ENCODE results near the gene ACAD11.
"Not testable (repeated sequence)": the region's sequence is repeated elsewhere in the genome, so short reads cannot be mapped to it uniquely, and the experiment has no call there.

The ACAD11 gene

GRCh38 chr3:132652640-132653270 lies 6.9 kb downstream of the ACAD11 start:
- DNase-seq (ENCODE audit: low read depth in 2 of 2): no peak

GRCh38 chr3:132650153-132650552 lies 9.5 kb downstream of the ACAD11 start:
- DNase-seq (ENCODE audit: low read depth in 2 of 2): no peak

- no peak for DNase-seq (ENCODE audit: low read depth in 2 of 2)
Observed at GRCh38 chr3:132645058-132645457, 14.6 kb downstream of the ACAD11 start.

GRCh38 chr3:132643366-132643765 lies 16.2 kb downstream of the ACAD11 start:
- no peak for DNase-seq (ENCODE audit: low read depth in 2 of 2)

GRCh38 chr3:132642539-132642847 lies 17.1 kb downstream of the ACAD11 start:
- DNase-seq (ENCODE audit: low read depth in 2 of 2): no peak

GRCh38 chr3:132641837-132642538 lies 17.6 kb downstream of the ACAD11 start:
- DNase-seq (ENCODE audit: low read depth in 2 of 2): no peak

GRCh38 chr3:132641427-132641826 lies 18.2 kb downstream of the ACAD11 start:
- not testable (repeated sequence) for DNase-seq (ENCODE audit: low read depth in 2 of 2)

GRCh38 chr3:132638706-132639105 lies 20.9 kb downstream of the ACAD11 start:
- DNase-seq (ENCODE audit: low read depth in 2 of 2): no peak

GRCh38 chr3:132637590-132637989 lies 22.0 kb downstream of the ACAD11 start:
- no peak for DNase-seq (ENCODE audit: low read depth in 2 of 2)

GRCh38 chr3:132635052-132635451 lies 24.6 kb downstream of the ACAD11 start:
- DNase-seq (ENCODE audit: low read depth in 2 of 2): no peak

GRCh38 chr3:132630612-132631011 lies 29.0 kb downstream of the ACAD11 start:
- no peak for DNase-seq (ENCODE audit: low read depth in 2 of 2)

- DNase-seq (ENCODE audit: low read depth in 2 of 2): no peak
Observed at GRCh38 chr3:132629928-132630327, 29.7 kb downstream of the ACAD11 start.

- DNase-seq (ENCODE audit: low read depth in 2 of 2): no peak
Observed at GRCh38 chr3:132628157-132628556, 31.5 kb downstream of the ACAD11 start.

- no peak for DNase-seq (ENCODE audit: low read depth in 2 of 2)
Observed at GRCh38 chr3:132626955-132627354, 32.7 kb downstream of the ACAD11 start.

- DNase-seq (ENCODE audit: low read depth in 2 of 2): no peak
Observed at GRCh38 chr3:132625613-132626012, 34.0 kb downstream of the ACAD11 start.

- no peak for DNase-seq (ENCODE audit: low read depth in 2 of 2)
Observed at GRCh38 chr3:132624790-132625189, 34.8 kb downstream of the ACAD11 start.

GRCh38 chr3:132623646-132624045 lies 36.0 kb downstream of the ACAD11 start:
- no peak for DNase-seq (ENCODE audit: low read depth in 2 of 2)

GRCh38 chr3:132622761-132623160 lies 36.8 kb downstream of the ACAD11 start:
- no peak for DNase-seq (ENCODE audit: low read depth in 2 of 2)

- no peak for DNase-seq (ENCODE audit: low read depth in 2 of 2)
Observed at GRCh38 chr3:132622148-132622547, 37.5 kb downstream of the ACAD11 start.

GRCh38 chr3:132616780-132617179 lies 42.8 kb downstream of the ACAD11 start:
- no peak for DNase-seq (ENCODE audit: low read depth in 2 of 2)

- no peak for DNase-seq (ENCODE audit: low read depth in 2 of 2)
Observed at GRCh38 chr3:132615881-132616280, 43.7 kb downstream of the ACAD11 start.

- not testable (repeated sequence) for DNase-seq (ENCODE audit: low read depth in 2 of 2)
Observed at GRCh38 chr3:132615301-132615700, 44.3 kb downstream of the ACAD11 start.

GRCh38 chr3:132606620-132607019 lies 53.0 kb downstream of the ACAD11 start:
- DNase-seq (ENCODE audit: low read depth in 2 of 2): not testable (repeated sequence)

GRCh38 chr3:132606085-132606484 lies 53.5 kb downstream of the ACAD11 start:
- DNase-seq (ENCODE audit: low read depth in 2 of 2): no peak
